GM19023 (cell line): Measurements from ENCODE around the gene ERGIC1.

Experiments
- ATAC-seq: cut with Tn5 transposase; IDR thresholded peaks from one replicate; pipeline ENCODE4 v1.9.1; 2021; ENCODE audit warnings: mild to moderate bottlenecking, moderate library complexity; ENCODE audit not compliant: unreplicated experiment

ERGIC1 gene

DNA sequence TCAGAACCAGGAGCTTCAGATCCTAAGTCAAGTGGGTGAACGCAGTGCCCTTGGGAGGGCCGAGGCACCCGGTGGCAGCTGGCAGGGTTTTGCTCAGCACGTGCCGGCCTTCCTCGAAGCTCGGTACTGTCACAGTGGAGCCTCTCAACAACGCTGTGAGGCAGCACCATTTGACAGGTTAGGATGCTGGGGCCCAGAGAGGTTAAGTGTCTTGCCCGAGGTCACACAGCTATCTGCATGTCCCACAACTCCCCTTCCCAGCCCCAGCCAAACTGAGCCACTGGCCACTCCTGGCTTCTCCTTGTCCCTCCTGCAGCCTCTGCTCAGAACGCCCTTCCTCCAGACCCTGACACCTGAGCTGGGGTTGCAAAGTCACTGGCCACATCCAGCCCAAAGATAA, 81.5 kb downstream of the ERGIC1 start:
- ATAC-seq, result no peak

GRCh38 chr5:172918421-172919371, 84.6 kb downstream of the ERGIC1 start:
- no peak for ATAC-seq

GRCh38 chr5:172919525-172920446, 85.7 kb downstream of the ERGIC1 start:
- no peak for ATAC-seq

- no peak for ATAC-seq
Observed at GRCh38 chr5:172920447-172920849, 86.4 kb downstream of the ERGIC1 start.

DNA sequence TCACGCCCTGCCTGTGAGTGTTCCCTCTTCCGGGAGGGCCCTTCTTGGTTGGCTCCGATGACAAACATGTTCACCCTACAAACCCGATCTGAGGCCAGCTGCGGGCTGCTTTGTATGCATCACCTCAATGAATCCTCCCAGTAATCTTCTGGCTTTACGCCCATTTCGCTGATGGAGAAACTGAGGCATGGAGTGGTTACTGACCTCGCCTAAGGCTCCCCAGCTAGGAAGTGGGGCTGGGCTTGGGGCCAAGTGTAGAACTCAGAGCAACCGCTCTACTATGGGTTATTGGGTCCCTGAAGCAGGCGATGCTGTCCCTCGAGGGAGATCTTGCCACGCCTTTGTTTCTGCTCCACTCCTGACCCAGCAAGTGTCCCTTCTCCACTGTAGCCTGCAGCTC, 86.9 kb downstream of the ERGIC1 start:
- no peak for ATAC-seq

GRCh38 chr5:172921906-172922305, 87.9 kb downstream of the ERGIC1 start:
- ATAC-seq, result no peak

DNA sequence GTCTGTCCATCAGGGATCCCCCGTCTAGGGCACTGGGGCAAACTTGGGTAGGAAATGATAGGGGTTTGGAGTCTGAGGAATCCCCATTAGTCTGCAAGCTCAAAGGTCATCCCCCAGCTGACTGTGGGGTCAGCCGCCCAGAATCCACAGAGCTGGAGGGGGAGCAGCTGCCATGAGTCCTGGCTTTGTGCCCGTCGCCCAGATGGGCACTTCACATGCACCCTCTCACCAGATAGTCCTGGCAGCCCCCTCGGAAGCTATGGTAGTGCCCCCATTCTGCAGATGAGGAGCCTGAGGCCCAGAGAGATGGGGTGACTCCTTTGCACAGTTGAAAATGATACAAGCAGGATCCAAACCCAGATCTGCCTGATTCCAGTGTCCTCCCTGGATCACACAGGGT, 89.5 kb downstream of the ERGIC1 start:
- ATAC-seq, result no peak

- ATAC-seq, result no peak
Observed at GRCh38 chr5:172925336-172925948, 91.4 kb downstream of the ERGIC1 start.

GRCh38 chr5:172926008-172926523, 92.0 kb downstream of the ERGIC1 start:
- ATAC-seq, result no peak

DNA sequence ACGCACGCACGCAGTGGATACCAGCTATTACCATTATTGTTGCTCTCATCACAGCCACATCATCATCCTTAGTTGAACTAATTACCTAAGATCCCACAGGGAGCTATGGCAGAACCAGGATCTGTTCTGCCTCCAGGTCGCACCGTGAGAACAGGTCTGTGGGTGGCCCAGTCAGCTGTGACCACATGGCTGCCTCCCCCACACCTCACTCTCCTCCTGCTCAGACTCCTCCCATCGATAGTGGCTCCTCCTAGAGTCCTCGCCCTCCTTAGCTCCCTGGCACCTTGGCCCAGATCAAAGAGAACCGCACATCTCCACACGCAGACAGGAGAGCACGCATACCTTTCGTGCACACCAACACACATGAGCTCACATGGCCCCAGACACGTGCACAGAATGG, 92.7 kb downstream of the ERGIC1 start:
- ATAC-seq, result no peak

- no peak for ATAC-seq
Observed at GRCh38 chr5:172929371-172929838, 95.4 kb downstream of the ERGIC1 start.

- ATAC-seq, result no peak
Observed at GRCh38 chr5:172931001-172931536, 97.0 kb downstream of the ERGIC1 start.

DNA sequence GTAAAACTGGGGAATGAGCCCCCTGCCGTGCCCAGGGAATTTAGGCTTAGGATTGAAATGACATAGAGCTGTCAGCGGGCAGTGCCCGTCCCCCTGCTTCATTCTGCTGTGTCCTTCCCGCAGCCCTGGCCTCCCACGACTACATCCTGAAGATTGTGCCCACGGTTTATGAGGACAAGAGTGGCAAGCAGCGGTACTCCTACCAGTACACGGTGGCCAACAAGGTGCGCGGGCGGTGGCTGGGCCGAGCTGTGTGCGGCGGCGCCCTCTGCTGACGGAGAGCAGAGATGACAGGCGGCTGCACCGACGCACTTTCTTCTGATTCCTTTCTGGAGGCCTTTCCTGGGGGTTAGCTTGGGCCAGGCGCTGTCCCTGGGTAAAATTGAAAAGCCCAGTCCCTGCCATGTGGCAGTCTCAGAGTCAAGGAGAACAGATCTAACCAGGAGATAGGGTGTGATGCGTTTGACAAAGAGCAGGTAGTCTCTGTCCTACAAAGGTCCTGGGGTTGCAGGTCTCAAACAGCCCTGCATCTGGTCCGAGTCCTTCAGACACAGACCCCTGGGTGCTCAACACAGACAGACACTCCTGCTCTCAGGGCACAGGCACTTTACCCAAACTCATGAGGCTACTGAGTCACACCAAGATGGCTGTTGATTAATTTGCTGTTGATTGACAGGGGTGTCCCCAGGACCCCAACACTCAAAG, 98.4 kb downstream of the ERGIC1 start:
- ATAC-seq, result peak; percentile 79

DNA sequence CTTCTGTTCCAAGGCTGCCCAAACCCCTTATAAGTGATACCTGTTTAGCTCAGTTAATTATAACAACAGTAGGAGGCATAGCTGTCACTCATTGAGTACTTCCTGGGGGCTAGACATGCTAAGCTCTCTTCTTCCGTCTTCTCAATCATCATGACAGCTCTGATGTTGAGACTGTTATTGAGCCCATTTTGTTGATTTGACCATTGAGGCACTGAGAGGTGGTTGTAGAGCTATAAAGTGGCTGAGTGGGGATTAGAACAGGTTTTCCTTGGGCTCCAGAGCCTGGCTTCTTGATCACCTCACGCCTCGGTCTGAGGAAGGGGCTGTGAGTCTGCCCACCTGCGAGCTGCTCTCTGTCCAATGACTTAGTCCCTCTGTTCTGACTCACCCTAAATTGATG, 99.2 kb downstream of the ERGIC1 start:
- no peak for ATAC-seq

DNA sequence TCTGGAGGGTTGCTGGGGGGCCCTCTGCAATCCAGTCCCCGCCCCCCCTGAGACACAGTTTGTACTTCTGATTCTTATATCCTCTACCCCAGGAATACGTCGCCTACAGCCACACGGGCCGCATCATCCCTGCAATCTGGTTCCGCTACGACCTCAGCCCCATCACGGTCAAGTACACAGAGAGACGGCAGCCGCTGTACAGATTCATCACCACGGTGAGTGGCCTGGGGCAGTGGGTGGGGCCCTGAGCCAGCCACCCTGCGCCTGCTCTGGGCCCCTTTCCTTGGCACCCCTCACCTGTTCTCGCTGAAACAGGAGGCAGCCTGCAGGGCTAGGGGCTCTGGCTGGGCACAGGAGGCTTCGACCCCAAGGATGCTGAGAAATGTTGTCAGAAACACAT, 101.0 kb downstream of the ERGIC1 start:
- ATAC-seq, result no peak

DNA sequence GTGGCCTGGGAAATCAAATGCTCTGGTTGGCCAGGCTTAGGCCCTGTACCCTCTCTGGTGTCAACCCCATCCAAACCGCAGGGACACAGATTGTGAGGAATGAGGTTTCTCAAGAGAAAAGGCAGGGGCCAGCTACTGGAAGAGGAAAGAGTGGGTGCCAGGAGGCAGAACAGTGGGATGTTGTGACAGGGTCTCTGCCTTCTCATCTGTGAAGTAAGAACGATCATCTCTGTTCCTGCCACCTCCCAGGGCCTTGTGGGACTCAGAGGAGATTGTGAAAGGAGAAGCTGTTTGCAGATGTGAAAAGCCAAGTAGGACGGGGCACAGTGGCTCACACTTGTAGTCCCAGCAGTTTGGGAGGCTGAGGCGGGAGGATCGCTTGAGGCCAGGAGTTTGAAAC, 102.3 kb downstream of the ERGIC1 start:
- no peak for ATAC-seq

DNA sequence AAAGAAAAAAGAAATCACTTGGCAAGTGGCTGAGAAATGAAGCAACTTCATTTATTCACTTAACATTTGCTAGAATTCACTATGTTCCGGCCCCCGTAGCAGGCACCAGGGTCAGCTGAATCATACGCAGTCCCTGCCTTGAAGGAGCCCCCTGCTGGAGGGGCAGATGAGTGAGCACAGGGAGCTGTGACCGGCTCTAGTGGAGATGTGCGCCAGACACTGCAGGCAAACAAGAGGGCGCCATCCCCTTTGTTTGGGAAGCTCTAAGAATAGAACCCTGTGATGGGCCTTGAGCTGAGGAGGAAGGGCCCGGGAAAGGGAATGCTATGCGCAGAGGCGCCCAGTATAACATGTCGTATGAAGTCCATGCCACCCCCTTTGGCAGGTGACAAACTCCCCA, 105.0 kb downstream of the ERGIC1 start:
- ATAC-seq, result no peak

GRCh38 chr5:172939611-172940267, 105.7 kb downstream of the ERGIC1 start:
- no peak for ATAC-seq

DNA sequence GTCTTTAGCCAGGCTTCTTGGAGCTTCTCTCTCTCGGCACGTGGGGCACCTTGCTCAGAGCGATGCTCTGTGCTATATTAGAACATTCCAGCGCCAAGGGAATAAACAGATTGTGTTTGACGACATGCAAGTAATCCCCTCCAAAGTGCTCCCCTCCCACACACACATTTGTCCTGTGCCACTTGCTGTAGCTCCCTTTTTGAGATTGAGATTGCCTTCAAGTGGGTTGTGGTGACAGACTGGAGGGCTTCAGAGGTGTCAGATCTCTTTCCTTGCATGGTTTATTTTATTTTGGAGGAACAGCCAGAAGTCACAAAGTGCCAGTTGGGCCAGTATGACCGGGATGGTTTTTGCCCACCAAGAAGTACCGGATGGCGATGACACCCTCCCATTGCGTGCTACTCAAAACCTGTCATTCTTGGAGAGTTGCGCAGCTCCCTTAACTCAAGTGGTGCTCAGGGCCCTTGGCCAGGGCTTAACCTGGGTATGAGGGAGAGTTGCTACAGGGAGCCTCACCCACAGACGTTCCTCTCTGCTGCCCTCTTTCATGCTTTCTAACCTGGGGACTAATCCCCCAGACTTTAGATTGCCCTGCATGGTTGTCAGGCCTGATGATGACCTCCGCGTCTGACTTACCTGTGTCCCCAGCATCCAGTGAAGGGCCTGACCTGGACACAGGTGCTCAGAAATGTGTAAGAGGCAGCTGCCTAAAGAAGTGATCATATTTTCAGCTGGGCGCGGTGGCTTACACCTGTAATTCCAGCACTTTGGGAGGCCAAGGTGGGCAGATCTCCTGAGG, 106.4 kb downstream of the ERGIC1 start:
- ATAC-seq, result no peak
